Esophagus muscularis mucosa (tissue), 4 donors: ENCODE data around the gene MRPL20.

Experiments
- EP300 ChIP-seq: sonication (generic); formaldehyde crosslinking; IDR thresholded peaks from one replicate; pipeline ENCODE4 v1.6.1; 2017; ENCODE audit warnings: antibody characterized with exemption
- POLR2A ChIP-seq: fragments of 450-650 bp; IDR thresholded peaks from one replicate; pipeline ENCODE4 v1.6.1; 2017; ENCODE audit warnings: antibody characterized with exemption, moderate library complexity, mild to moderate bottlenecking, low read depth
- POLR2AphosphoS5 ChIP-seq, 2 donors: sonication (generic); formaldehyde crosslinking; IDR thresholded peaks; one replicate each; pipeline ENCODE4 v1.6.1; 2017; ENCODE audit warnings: antibody characterized with exemption in 2 of 2
- TF ChIP-seq, protein P1 (sequence below), 3 experiments: fragments of 200-600 bp in 2 of 3; fragments of 450-650 bp in 1 of 3; sonication (generic) in 2 of 3; IDR thresholded peaks; one replicate each; pipeline ENCODE4 v1.5.1; 2017 to 2019; ENCODE audit warnings: antibody characterized with exemption in 3 of 3, mild to moderate bottlenecking in 2 of 3, moderate library complexity in 1 of 3

DNA sequence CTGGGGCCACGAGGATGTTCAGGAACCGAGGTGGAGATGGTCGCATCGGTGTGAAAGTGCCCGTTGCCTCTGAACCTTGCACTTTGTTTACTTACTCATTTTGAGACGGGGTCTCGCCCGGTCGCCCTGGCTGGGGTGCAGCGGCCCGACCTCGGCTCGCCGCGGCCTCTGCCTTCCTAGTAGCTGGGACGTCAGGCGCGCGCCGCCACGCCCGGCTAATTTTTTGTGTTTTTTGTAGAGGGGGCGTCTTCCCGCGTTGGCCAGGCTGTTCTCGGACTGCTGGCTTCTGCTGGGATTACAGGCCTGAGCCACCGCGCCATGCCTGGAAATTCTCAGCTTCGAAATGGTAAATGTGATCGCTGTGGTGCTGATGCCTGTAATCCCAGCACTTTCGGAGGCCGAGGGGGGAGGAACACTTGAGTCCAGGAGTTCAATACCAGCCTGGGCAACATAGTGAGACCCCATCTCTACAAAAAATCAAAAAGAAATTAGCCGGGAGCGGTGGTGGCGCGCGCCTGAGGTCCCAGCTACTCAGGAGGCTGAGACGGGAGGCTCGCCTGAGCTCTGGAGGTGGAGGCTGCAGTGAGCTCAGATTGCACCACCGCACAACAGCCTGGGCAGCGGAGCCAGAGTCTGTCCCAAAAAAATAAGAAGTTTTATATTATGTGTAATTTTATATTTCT lies 684 bp upstream of the MRPL20 start:
- TF ChIP-seq, protein P1, sequence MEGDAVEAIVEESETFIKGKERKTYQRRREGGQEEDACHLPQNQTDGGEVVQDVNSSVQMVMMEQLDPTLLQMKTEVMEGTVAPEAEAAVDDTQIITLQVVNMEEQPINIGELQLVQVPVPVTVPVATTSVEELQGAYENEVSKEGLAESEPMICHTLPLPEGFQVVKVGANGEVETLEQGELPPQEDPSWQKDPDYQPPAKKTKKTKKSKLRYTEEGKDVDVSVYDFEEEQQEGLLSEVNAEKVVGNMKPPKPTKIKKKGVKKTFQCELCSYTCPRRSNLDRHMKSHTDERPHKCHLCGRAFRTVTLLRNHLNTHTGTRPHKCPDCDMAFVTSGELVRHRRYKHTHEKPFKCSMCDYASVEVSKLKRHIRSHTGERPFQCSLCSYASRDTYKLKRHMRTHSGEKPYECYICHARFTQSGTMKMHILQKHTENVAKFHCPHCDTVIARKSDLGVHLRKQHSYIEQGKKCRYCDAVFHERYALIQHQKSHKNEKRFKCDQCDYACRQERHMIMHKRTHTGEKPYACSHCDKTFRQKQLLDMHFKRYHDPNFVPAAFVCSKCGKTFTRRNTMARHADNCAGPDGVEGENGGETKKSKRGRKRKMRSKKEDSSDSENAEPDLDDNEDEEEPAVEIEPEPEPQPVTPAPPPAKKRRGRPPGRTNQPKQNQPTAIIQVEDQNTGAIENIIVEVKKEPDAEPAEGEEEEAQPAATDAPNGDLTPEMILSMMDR (IDR thresholded peaks at IDR 0.05), result peak in 1 of 3 experiments; percentile 25
- no peak for TF ChIP-seq POLR2A
- no peak for TF ChIP-seq POLR2AphosphoS5 (IDR thresholded peaks at IDR 0.05)
- TF ChIP-seq EP300, result no peak
